PC-9 (cell line): ENCODE measurements around the gene SAPCD1. TPM values are rescaled to one million over a fixed set of nuclear protein-coding genes. Genes with fewer than 3 reads are reported as not detected.

ENCODE experiments used
- BruUV-seq: library from RNA; stranded (reverse); fragments of 400-500 nt; replicated peaks from 2 replicates; lab custom pipeline; 2021; lab: Mats Ljungman, UMichigan
- CTCF ChIA-PET: fragments of 300-600 bp; sonication (Branson Sonifier 250); formaldehyde crosslinking; loops from one replicate; lab custom pipeline; 2022; ENCODE audit warnings: antibody characterized with exemption; lab: Charles Lee
- POLR2A ChIA-PET: fragments of 300-600 bp; sonication (Branson Sonifier 250); formaldehyde crosslinking; loops from one replicate; lab custom pipeline; 2022; ENCODE audit warnings: antibody characterized with exemption; ENCODE audit not compliant: unreplicated experiment; lab: Charles Lee
- DNase-seq, 2 experiments: peaks; one replicate each; pipeline versions ENCODE4 v3.0.0 to v3.0.0-alpha.2; 2015 to 2022; ENCODE audit warnings: mixed read lengths in 1 of 2
- H2AFZ ChIP-seq: fragments of 200-600 bp; sonication (generic); 2 replicates; pipeline ENCODE4 v1.8.1; 2017; ENCODE audit warnings: antibody characterized with exemption
- H3F3A ChIP-seq: fragments of 200-600 bp; sonication (generic); 2 replicates; pipeline ENCODE4 v1.8.1; 2017; ENCODE audit warnings: antibody characterized with exemption, mild to moderate bottlenecking, low read depth; ENCODE audit not compliant: insufficient read depth
- H3K27ac ChIP-seq: fragments of 200-600 bp; sonication (generic); 2 replicates; pipeline ENCODE4 v1.6.1; 2016; ENCODE audit warnings: mixed run types
- H3K27me3 ChIP-seq: fragments of 200-600 bp; sonication (generic); 2 replicates; pipeline ENCODE4 v1.6.1; 2016; ENCODE audit warnings: low read depth, mixed run types; ENCODE audit not compliant: insufficient read depth
- H3K36me3 ChIP-seq: fragments of 200-600 bp; sonication (generic); 2 replicates; pipeline ENCODE4 v1.6.1; 2016; ENCODE audit warnings: low read depth, mixed run types
- H3K4me1 ChIP-seq: fragments of 200-600 bp; sonication (generic); replicated peaks from 2 replicates; pipeline ENCODE4 v1.6.1; 2016; ENCODE audit warnings: mixed run types; ENCODE audit not compliant: insufficient read depth
- H3K4me2 ChIP-seq: fragments of 200-600 bp; sonication (generic); 2 replicates; pipeline ENCODE4 v1.6.1; 2017; ENCODE audit warnings: mixed run types
- H3K4me3 ChIP-seq: fragments of 200-600 bp; sonication (generic); 2 replicates; pipeline ENCODE4 v1.6.1; 2016; ENCODE audit warnings: mixed run types
- H3K79me2 ChIP-seq: fragments of 200-600 bp; sonication (generic); 2 replicates; pipeline ENCODE4 v1.6.1; 2017; ENCODE audit warnings: low read depth, mixed run types
- H3K9me2 ChIP-seq: fragments of 200-600 bp; sonication (generic); 2 replicates; pipeline ENCODE4 v1.8.1; 2017; ENCODE audit warnings: mild to moderate bottlenecking; ENCODE audit not compliant: insufficient read depth
- H3K9me3 ChIP-seq: fragments of 200-600 bp; sonication (generic); 2 replicates; pipeline ENCODE4 v1.8.1; 2016; ENCODE audit warnings: low read depth; ENCODE audit not compliant: insufficient read depth
- H4K20me1 ChIP-seq: fragments of 200-600 bp; sonication (generic); 2 replicates; pipeline ENCODE4 v1.8.1; 2017; ENCODE audit not compliant: insufficient read depth
- CTCF ChIP-seq: fragments of 200-600 bp; sonication (generic); conservative IDR thresholded peaks from 2 replicates; pipeline ENCODE4 v1.6.1; 2017; ENCODE audit warnings: mixed run types, antibody characterized with exemption, mild to moderate bottlenecking, moderate library complexity
- EZH2 ChIP-seq: fragments of 200-600 bp; sonication (generic); IDR thresholded peaks from 2 replicates; pipeline ENCODE4 v1.8.0; 2017; ENCODE audit warnings: antibody characterized with exemption, low read depth
- intact Hi-C: fragments of 100-400 bp; cut with micrococcal nuclease; formaldehyde crosslinking; loops from one replicate; pipeline ENCODE4 v1.10.0; 2022; ENCODE audit not compliant: unreplicated experiment
- total RNA-seq: library from RNA; stranded (reverse); gene quantifications from 2 replicates; pipeline ENCODE4 v1.2.3, GENCODE V29; 2021

Gene SAPCD1
- total RNA-seq, 1 experiment from 2014 or later: 11.1 TPM

GRCh38 chr6:31794294-31794865 lies 31.9 kb downstream of the SAPCD1 start:
- DNase-seq: no peak
- H3K79me2 ChIP-seq: peaks cover 50% of the 10 kb centered on the region
- H3K4me3 ChIP-seq: peak overlapping the region; percentile 86
- no peaks in the 10 kb centered on the region for H3K9me2 ChIP-seq
- BruUV-seq: no TSS peak
- TF ChIP-seq CTCF: no peak
- no peak for TF ChIP-seq EZH2
- no peaks in the 10 kb centered on the region for H3K27me3 ChIP-seq
- peaks cover 66% of the 10 kb centered on the region for H3F3A ChIP-seq
- intact Hi-C loops: loop anchor here (2.0 kb wide), 1 partner anchor 18 kb away; the partner anchor contains the start of gene VWA7
- H3K9me3 ChIP-seq: no peaks in the 10 kb centered on the region
- CTCF ChIA-PET: interaction anchor here (0.5 kb wide), 1 partner anchor 391 kb away, joined by 12 read pairs; no protein-coding TSS in a partner anchor
- H4K20me1 ChIP-seq: no peaks in the 10 kb centered on the region; the same call in 1 of the 2 replicates
- H3K4me2 ChIP-seq: peak overlapping the region; percentile 96
- peak overlapping the region; percentile 35; the same call in 1 of the 2 replicates for H2AFZ ChIP-seq
- peak overlapping the region; percentile 78 for H3K27ac ChIP-seq
- peaks cover 10% of the 10 kb centered on the region for H3K36me3 ChIP-seq
- peaks cover 28% of the 10 kb centered on the region for H3K4me1 ChIP-seq
- POLR2A ChIA-PET: interaction anchor here (0.5 kb wide), 1 partner anchor 14 kb away, joined by 3 read pairs; no protein-coding TSS in a partner anchor

GRCh38 chr6:31794866-31795615 lies 32.6 kb downstream of the SAPCD1 start:
- Histone ChIP-seq H3F3A (peaks cover 63% of the 10 kb centered on the region), H4K20me1 (no peaks in the 10 kb centered on the region; the same call in 1 of the 2 replicates), H3K79me2 (peaks cover 46% of the 10 kb centered on the region), H3K4me3 (peak overlapping the region; percentile 86), H3K4me1 (peaks cover 28% of the 10 kb centered on the region), H2AFZ (peak overlapping the region; percentile 89), H3K9me2 (no peaks in the 10 kb centered on the region), H3K4me2 (peak overlapping the region; percentile 96), H3K27ac (peak overlapping the region; percentile 78), H3K9me3 (no peaks in the 10 kb centered on the region), H3K27me3 (no peaks in the 10 kb centered on the region), H3K36me3 (peaks cover 7% of the 10 kb centered on the region; the same call in 1 of the 2 replicates)
- intact Hi-C loops: loop anchor here (2.0 kb wide), 1 partner anchor 18 kb away; the partner anchor contains the start of gene VWA7
- ChIA-PET POLR2A (interaction anchor here (0.5 to 1.1 kb wide), 3 partner anchors 12 to 32 kb away, joined by 3 to 12 read pairs (median 3); partner anchors contain the start of genes HSPA1B and LSM2), CTCF (interaction anchor here (0.5 to 1.1 kb wide), 4 partner anchors 12 to 390 kb away, joined by 3 to 12 read pairs (median 6); partner anchors contain the start of gene LSM2)
- TSS peak; percentile 30 for BruUV-seq
- TF ChIP-seq CTCF (no peak), EZH2 (no peak)
- no peak for DNase-seq
